ENCODE measurements around the gene PNMA8C. TPM values are rescaled to one million over a fixed set of nuclear protein-coding genes. Genes with fewer than 3 reads are reported as not detected.

The PNMA8C gene
- polyA plus RNA-seq, 1 of the 3 experiments (the other 2 are of a cell fraction), result 1.3 TPM

- CTCF ChIA-PET, result no interaction called here
- Histone ChIP-seq H3K4me2 (no peak overlapping the region), H3F3A (replicated peaks; ENCODE audit: insufficient read depth) (peaks cover 5% of the 10 kb centered on the region), H4K20me1 (ENCODE audit: insufficient read depth) (no peaks in the 10 kb centered on the region), H3K9ac (no peak overlapping the region), H3K4me1 (ENCODE audit: control insufficient read depth in 1 of 2, insufficient read depth in 2 of 2, low read depth in 1 of 2, low read length in 1 of 2) (peaks cover 0 to 5% of the 10 kb centered on the region in 2 experiments; a peak in 1 of 4 replicates), H3K27me3 (ENCODE audit: insufficient read depth) (no peaks in the 10 kb centered on the region), H2AFZ (ENCODE audit: low read depth) (no peak overlapping the region), H3K4me3 (ENCODE audit: low read depth in 2 of 2, low read length in 1 of 2) (no peak overlapping the region), H3K79me2 (ENCODE audit: insufficient read depth) (no peaks in the 10 kb centered on the region), H3K36me3 (replicated peaks in 1 of 2; ENCODE audit: control insufficient read depth in 1 of 2, insufficient read depth in 2 of 2, low read length in 1 of 2) (no peaks in the 10 kb centered on the region), H3K27ac (ENCODE audit: low read depth in 2 of 2, low read length in 1 of 2) (no peak overlapping the region), H3K9me2 (no peaks in the 10 kb centered on the region), H3K9me3 (no peaks in the 10 kb centered on the region)
- no peak for TF ChIP-seq GABPA (IDR thresholded peaks at IDR 0.05; ENCODE audit: low read depth)
- 62% methylated on average over 1 of the region's 3 CpGs for WGBS (ENCODE audit: low lambda C conversion rate)
- no peak for DNase-seq
- POLR2A ChIA-PET, result no interaction called here
These were observed 18.3 kb upstream of the PNMA8C start for GRCh38 chr19:46447006-46447405.

DNA sequence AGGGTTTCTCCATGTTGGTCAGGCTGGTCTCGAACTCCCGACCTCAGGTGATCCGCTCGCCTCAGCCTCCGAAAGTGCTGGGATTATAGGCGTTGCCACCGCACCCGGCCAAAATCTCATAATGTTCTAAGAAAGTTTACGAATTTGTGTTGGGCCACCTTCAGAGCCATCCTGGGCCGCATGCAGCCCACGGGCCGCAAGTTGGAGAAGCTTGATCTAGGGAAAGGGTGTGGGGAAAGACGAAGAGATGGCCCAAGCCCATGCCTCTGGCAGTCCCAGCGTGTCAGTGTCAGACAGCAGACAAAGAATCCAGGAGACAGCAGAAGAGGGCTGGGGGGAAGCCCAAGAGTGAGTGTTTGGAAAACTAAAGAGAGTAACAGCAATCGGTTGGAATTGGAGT, 17.3 kb upstream of the PNMA8C start:
- TF ChIP-seq EP300 (IDR thresholded peaks at IDR 0.05; ENCODE audit: borderline replicate concordance in 1 of 2, low read depth in 1 of 2, low read length in 1 of 2) (no peak), GATA2 (CRISPR knock-in tag; IDR thresholded peaks at IDR 0.05) (no peak)
- WGBS (ENCODE audit: low lambda C conversion rate), result 87% methylated on average over 15 of the region's 15 CpGs
- POLR2A ChIA-PET, result no interaction called here

DNA sequence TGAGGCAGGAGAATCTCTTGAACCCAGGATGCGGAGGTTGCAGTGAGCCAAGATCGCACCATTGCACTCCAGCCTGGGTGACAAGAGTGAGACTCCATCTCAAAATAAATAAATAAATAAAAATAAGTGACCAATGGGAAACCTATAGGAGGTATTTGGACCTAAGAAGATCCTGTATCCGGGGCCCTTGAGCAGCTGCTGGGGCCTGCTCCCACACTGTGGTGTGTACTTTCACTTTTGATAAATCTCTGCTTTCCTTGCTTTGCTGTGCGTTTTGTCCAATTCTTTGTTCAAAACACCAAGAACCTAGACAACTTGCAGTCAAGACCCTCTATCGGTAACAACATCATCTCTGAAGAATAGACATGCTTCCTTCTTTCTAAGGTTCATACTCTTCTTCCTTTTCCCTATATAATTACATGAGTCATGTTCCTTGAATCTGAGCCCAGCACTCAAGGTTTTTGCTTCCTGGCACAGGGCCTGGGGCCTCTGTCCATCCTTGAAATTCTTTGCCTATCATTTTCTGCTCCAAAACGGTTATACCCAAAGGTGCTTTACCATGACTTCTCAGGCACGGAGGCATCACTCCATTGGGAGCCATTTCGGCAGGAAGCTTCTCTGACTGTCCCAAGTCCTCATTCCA, 14.2 kb upstream of the PNMA8C start:
- H2AFZ ChIP-seq (ENCODE audit: low read depth), result no peak overlapping the region
- WGBS (ENCODE audit: low lambda C conversion rate), result 60% methylated on average over 8 of the region's 8 CpGs
- no peaks in the 10 kb centered on the region for H3K27me3 ChIP-seq (ENCODE audit: insufficient read depth)
- no peak for DNase-seq
- no peaks in the 10 kb centered on the region for H3K9me3 ChIP-seq
- POLR2A ChIA-PET, result no interaction called here
- no peaks in the 10 kb centered on the region for H3K9me2 ChIP-seq
- H3K36me3 ChIP-seq (replicated peaks in 1 of 2; ENCODE audit: control insufficient read depth in 1 of 2, insufficient read depth in 2 of 2, low read length in 1 of 2), result no peaks in the 10 kb centered on the region
- H3K27ac ChIP-seq (ENCODE audit: low read depth in 2 of 2, low read length in 1 of 2), result peak overlapping the region in 1 of 2 experiments; percentile 45; a peak in 2 of 4 replicates
- H3F3A ChIP-seq (replicated peaks; ENCODE audit: insufficient read depth), result peaks cover 5% of the 10 kb centered on the region
- CTCF ChIA-PET, result interaction anchor here (2.0 kb wide), 1 partner anchor 47 kb away, joined by 4 read pairs; no protein-coding TSS in a partner anchor
- no peaks in the 10 kb centered on the region for H4K20me1 ChIP-seq (ENCODE audit: insufficient read depth)
- 0 out of 4 replicates have a peak, but pooled peaks cover 0 to 5% of the 10 kb centered on the region in 2 experiments for H3K4me1 ChIP-seq (ENCODE audit: control insufficient read depth in 1 of 2, insufficient read depth in 2 of 2, low read depth in 1 of 2, low read length in 1 of 2)
- no peak overlapping the region for H3K4me3 ChIP-seq (ENCODE audit: low read depth in 2 of 2, low read length in 1 of 2)
- H3K79me2 ChIP-seq (ENCODE audit: insufficient read depth), result no peaks in the 10 kb centered on the region
- H3K4me2 ChIP-seq, result peak overlapping the region; percentile 58; the same call in 1 of the 2 replicates
- H3K9ac ChIP-seq, result no peak overlapping the region
- TF ChIP-seq SIN3A (IDR thresholded peaks at IDR 0.05; ENCODE audit: borderline replicate concordance, low read depth, low read length), result no peak
- TF ChIP-seq FOXJ3 (CRISPR knock-in tag; IDR thresholded peaks at IDR 0.05), result no peak
- TF ChIP-seq TAF1 (IDR thresholded peaks at IDR 0.05; ENCODE audit: borderline replicate concordance, low read depth, low read length), result no peak
- TF ChIP-seq MEF2A (IDR thresholded peaks at IDR 0.05; ENCODE audit: borderline replicate concordance, low read depth), result no peak
- TF ChIP-seq POLR2AphosphoS5 (IDR thresholded peaks at IDR 0.05; ENCODE audit: low read depth, low read length), result no peak
- TF ChIP-seq, protein P1, sequence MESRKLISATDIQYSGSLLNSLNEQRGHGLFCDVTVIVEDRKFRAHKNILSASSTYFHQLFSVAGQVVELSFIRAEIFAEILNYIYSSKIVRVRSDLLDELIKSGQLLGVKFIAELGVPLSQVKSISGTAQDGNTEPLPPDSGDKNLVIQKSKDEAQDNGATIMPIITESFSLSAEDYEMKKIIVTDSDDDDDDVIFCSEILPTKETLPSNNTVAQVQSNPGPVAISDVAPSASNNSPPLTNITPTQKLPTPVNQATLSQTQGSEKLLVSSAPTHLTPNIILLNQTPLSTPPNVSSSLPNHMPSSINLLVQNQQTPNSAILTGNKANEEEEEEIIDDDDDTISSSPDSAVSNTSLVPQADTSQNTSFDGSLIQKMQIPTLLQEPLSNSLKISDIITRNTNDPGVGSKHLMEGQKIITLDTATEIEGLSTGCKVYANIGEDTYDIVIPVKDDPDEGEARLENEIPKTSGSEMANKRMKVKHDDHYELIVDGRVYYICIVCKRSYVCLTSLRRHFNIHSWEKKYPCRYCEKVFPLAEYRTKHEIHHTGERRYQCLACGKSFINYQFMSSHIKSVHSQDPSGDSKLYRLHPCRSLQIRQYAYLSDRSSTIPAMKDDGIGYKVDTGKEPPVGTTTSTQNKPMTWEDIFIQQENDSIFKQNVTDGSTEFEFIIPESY (IDR thresholded peaks at IDR 0.05; ENCODE audit: borderline replicate concordance, low read depth), result no peak
- no peak for TF ChIP-seq RFX5 (IDR thresholded peaks at IDR 0.05; ENCODE audit: low read length)
- peak; percentile 92 for TF ChIP-seq NFIC (IDR thresholded peaks at IDR 0.05; ENCODE audit: borderline replicate concordance)
- 0 out of 2 replicates have a peak, but pooled peaks have one; percentile 28 for TF ChIP-seq TEAD4 (IDR thresholded peaks at IDR 0.05; ENCODE audit: borderline replicate concordance, insufficient read depth)
- no peak for TF ChIP-seq GABPA (IDR thresholded peaks at IDR 0.05; ENCODE audit: low read depth)
- 0 out of 4 replicates have a peak, but pooled peaks of 1 of the 2 experiments have one; percentile 23 for TF ChIP-seq EP300 (IDR thresholded peaks at IDR 0.05; ENCODE audit: borderline replicate concordance in 1 of 2, low read depth in 1 of 2, low read length in 1 of 2)
- TF ChIP-seq SMC3 (IDR thresholded peaks at IDR 0.05; ENCODE audit: low read depth, low read length), result no peak
- TF ChIP-seq USF1 (IDR thresholded peaks at IDR 0.05; ENCODE audit: borderline replicate concordance, low read depth), result no peak
- no peak for TF ChIP-seq NRF1 (IDR thresholded peaks at IDR 0.05; ENCODE audit: low read depth, low read length)
- TF ChIP-seq, protein P2, sequence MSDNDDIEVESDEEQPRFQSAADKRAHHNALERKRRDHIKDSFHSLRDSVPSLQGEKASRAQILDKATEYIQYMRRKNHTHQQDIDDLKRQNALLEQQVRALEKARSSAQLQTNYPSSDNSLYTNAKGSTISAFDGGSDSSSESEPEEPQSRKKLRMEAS (IDR thresholded peaks at IDR 0.05; ENCODE audit: low read depth), result 0 out of 2 replicates have a peak, but pooled peaks have one; percentile 38
- TF ChIP-seq JUND (IDR thresholded peaks at IDR 0.05), result peak; percentile 71
- no peak for TF ChIP-seq RCOR1 (IDR thresholded peaks at IDR 0.05; ENCODE audit: low read length)
- no peak for TF ChIP-seq EZH2phosphoT487 (IDR thresholded peaks at IDR 0.05; ENCODE audit: borderline replicate concordance, low read depth)

More for the DNA sequence above, 17.3 kb upstream of the PNMA8C start:
- no peaks in the 10 kb centered on the region for H3K9me2 ChIP-seq
- CTCF ChIA-PET, result interaction anchor here (1.1 kb wide), 1 partner anchor 44 kb away, joined by 3 read pairs; no protein-coding TSS in a partner anchor
- peaks cover 5% of the 10 kb centered on the region for H3F3A ChIP-seq (replicated peaks; ENCODE audit: insufficient read depth)
- H3K4me2 ChIP-seq, result no peak overlapping the region
- no peaks in the 10 kb centered on the region for H4K20me1 ChIP-seq (ENCODE audit: insufficient read depth)
- no peaks in the 10 kb centered on the region for H3K79me2 ChIP-seq (ENCODE audit: insufficient read depth)
- no peak overlapping the region for H3K9ac ChIP-seq
- H3K9me3 ChIP-seq, result no peaks in the 10 kb centered on the region
- no peak overlapping the region for H3K27ac ChIP-seq (ENCODE audit: low read depth in 2 of 2, low read length in 1 of 2)
- no peaks in the 10 kb centered on the region for H3K36me3 ChIP-seq (replicated peaks in 1 of 2; ENCODE audit: control insufficient read depth in 1 of 2, insufficient read depth in 2 of 2, low read length in 1 of 2)
- no peak overlapping the region for H2AFZ ChIP-seq (ENCODE audit: low read depth)
- H3K4me3 ChIP-seq (ENCODE audit: low read depth in 2 of 2, low read length in 1 of 2), result no peak overlapping the region
- DNase-seq, result no peak
- H3K27me3 ChIP-seq (ENCODE audit: insufficient read depth), result no peaks in the 10 kb centered on the region
- H3K4me1 ChIP-seq (ENCODE audit: control insufficient read depth in 1 of 2, insufficient read depth in 2 of 2, low read depth in 1 of 2, low read length in 1 of 2), result 0 out of 4 replicates have a peak, but pooled peaks cover 0 to 5% of the 10 kb centered on the region in 2 experiments

Measured in SK-N-SH (cell line).